NCI-H1105 (cell line): ENCODE results near the gene COA7.

Source experiments
- DNase-seq: peaks from one replicate; lab custom pipeline; 2025; lab: John Stamatoyannopoulos, UW

Gene COA7

DNA sequence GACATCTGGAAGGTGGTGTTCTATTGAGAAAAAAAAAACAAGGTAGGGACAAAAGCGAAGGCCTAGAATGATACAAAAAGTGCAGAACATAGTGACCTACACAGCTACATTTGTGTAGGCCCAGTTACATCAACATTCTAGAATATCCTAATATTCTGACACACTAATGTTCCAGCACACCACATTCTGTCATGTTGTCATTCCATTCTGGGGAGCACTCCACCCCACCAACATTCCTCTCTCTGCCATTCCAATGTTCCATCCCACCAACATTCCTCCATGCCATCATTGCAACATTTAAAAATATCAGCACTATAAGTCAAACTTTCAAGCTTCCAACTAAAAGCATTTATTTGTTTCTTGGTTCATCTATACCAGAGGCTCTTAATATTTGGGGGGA lies 28.5 kb downstream of the COA7 start:
- DNase-seq, result no peak

DNA sequence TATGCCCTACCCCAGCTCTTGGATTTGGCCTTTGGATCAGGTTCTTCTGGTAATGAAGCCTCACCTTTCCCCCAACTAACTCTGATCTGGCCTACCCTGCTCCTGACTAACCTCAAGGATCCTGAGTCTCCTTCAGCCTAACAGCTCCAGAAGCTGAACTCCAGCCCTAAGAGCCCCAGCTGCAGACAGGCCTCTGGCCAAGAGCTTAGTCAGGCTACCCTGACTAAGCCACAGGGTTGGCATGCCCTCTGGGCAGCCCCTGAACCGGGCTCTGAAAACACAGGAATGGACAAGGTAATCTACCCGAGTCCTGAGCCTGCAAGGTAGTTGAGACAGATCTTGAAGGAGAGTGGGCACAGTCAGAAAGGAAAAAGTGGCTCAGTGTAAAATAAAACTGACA lies 29.4 kb downstream of the COA7 start:
- DNase-seq, result no peak

DNA sequence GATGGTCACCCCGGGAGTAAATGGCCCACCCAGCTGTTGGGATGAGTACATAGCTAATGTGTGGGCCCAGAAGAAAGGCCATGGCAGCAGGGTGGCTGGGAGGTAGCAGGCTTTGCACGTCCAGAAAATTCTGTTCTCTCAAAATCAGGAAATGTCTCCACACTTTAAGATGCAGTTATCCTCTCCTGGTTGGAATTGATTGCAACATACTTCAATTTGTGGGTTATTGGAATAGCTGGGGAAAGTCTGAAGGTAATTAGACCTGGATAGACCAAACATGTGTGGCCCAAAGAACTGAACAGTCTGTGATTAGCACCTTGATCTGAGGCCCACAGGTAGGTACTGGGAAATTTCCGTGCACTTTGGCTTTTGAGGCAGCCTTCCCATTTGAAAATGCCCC lies 30.2 kb downstream of the COA7 start:
- no peak for DNase-seq

DNA sequence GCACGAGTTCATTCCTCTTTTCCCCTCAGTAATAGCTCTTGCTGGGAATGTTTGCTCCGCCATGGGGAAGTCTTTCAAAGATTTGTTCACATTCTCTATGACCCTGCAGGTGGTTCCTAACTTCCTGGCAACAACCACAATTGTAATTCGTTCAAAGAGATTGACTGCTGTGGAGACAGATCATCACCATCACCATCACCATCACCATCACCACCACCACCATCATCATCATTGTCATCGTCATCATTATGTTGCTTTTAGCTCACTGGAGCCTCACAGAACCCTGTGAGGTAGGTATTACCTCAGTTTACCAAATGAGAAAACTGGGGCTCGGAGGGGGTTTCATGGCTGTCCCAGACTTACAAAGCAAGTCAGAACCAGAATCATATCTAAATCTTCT lies 30.9 kb downstream of the COA7 start:
- DNase-seq, result no peak

DNA sequence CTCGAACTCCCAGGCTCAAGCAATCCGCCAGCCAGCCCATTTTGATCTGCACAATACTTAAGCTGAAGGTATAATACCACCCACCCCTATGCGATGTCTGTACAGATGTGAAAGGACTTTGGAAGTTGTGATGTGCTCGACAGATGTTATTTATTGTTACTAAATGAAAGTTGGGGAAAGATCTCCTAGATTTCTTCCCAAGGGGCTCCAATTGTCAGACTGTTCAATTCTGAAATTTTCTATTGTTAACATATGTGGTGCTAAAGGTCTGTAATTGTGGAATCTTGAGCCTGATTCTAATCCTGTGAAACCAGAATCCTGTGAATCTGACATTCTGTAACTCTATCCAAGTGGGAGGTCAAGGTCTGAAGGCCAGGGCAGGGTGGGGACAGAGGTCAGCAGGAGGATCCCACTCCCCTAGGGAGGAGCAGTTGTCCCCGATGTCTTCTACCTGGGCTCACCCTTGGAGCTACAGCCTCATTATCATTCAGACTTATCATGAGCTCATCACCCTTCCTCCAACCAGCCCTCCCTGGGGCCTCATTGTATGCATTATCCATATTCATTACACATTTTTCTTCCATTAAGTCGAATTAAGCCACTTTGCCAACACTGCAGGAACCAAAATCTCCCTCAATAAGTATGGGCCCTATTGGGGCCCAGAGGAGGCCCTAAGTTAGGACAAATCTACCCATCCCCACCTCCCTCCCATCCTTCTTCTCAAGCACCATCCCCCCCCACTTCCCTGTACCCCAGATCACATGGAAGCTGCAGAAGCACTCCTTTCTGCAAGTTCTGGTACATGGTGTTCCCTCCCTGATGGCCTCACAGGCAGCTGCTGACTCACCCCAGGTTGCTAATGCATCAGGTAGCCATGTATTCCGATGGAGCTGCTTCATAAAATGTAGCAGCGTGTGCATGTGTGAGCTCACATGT lies 32.9 kb downstream of the COA7 start:
- DNase-seq, result no peak

DNA sequence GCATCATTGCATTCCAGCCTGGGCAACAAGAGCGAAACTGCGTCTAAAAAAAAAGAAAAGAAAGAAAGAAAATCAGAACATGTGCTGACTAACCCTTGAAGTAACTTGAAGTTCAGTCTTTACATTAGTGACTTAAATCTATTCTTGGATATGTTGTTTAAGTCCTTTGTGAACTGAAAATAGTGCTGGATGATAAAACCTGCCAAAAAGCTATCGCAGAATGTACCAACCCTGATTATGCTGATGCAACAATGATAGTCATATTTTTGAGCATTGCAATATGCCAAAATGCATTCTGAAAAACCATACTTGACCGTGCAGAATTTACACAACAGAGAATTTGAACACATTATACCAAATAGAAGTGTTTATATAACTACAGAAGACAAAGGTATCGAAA lies 34.4 kb downstream of the COA7 start:
- no peak for DNase-seq

DNA sequence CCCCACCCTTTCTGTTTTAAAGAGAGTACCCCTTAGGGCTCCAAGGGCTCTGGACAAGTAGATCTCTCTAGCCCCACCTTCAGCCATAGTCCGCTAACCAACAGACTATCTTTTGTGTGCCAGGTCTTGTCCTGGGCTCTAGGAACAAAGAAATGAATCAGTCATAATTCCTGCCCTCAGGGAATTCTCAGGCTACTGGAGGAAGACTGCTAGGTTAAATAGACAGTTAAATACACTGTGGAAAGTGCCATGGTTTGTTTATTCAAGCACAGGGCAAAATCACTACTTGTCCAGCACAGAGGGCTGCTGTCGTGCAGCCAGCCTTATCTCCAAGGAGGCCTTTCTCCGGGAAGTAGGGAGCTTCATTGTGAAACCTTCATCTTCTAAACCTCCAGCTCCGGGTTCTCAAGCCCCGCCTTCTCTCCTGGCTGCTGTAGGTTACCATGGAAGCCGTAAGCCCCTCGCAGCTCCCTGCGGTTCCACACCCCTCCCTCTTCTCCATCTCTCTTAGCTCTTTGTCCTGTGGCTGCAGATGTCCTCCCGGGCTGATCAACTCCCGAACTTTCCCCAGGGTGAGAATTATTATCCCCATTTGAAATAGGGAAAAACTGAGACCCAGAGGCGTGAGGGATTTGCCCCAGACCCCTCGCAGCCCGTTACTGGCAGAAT lies 35.4 kb downstream of the COA7 start:
- DNase-seq, result no peak

DNA sequence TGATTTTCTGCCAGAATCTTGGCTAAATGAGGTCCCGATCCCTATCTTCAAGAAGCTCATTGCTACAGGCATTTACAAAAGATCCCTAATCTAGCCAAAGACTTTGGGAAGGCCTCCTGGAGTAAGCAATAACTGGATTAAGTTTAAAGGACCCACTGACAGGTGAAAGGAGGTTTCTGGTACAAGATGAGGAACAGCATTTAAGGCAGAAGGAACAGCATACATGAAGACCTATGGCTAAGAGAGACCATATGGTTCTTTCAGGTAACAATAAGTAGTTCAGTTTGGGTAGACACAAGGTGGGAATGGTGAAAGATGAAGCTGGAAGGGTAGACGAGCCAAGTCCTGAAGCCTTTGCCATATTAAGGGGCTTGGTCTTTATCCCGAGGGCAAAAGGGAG lies 37.3 kb downstream of the COA7 start:
- DNase-seq, result no peak

DNA sequence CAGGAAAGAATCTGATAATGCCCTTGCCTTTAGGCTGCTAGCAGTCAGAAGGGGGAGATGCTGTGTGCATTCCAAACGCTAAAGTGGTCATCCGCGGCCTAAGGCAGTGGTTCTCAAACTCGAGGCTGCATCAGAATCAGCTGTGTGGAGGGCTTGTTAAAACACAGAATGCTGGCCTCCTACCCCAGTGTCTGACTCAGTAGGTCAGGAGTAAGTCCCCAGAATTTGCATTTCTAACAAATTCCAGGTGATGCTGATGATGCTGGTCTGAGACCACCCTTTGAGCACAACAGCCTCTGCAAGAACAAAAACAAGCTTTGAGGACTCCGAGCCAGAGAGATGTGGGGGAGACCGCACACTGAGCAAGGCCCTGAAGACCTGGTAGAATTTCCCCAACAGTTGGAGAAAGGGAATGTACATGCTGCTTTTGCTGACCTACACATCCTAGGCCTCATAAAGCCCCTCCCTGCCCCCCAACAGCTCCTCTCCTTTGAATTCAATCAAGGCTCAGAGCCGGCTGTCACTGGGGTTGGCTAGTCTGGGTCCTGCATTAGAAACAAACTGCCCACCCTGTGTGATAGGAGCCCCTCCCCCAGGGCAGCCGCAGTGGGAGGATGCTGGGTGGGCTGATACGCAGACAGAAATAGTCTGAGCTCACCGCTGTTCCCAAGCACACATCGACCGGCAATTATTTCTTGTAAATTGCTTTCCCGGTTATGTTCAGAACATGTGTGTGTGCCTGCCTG lies 38.1 kb downstream of the COA7 start:
- DNase-seq, result no peak

DNA sequence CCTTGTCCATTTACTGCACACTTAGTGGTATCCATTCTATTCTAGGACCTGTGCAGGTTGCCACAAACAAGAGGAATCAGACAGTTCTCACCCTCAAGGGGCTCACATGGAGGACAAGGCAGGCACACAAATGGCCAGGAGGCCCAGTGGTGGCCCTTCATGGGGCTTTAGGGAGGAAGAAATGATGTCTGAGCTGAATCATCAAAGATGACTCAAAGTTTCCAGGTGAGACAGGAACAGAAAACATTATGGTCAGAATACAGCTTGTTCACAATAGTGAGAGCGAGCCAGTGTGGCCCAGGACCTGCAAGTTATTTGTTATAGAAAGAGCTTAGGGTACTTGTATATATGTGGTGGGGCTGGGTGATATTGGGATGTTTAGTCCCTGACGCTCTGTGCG lies 38.8 kb downstream of the COA7 start:
- no peak for DNase-seq

DNA sequence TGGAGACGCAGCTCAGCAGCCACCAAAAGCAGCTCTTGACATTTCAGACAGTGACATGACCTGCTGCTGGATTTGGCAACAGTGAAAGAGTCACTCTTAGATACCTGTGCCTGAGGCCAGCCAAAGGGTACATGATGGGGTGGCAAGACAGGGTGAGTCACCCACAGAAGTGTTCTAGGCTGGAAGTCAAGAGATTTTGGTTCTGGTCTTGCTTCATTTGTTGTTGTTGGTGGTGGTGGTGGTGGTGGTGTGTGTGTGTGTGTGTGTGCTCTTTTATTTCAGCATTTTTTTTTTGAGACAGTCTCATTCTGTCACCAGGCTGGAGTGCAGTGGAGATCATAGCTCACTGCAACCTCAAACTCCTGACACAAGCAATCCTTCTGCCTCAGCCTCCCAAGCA lies 39.4 kb downstream of the COA7 start:
- DNase-seq, result no peak

DNA sequence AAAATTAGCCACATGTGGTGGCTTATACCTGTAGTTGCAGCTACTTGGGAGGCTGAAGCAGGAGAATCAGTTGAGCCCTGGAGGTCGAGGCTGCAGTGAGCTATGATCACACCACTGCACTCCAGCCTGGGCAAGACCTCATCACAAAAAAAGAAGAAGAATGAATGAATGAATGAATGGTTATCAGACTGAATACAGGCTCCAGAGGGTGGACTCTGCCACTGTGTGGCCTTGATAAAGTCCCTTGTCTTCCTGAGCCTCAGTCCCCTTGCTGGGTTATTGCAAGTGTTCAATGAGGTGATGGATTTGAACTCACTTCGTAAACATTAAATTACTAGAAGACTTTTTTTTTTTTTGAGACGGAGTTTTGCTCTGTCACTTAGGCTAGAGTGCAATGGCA lies 40.4 kb downstream of the COA7 start:
- no peak for DNase-seq

DNA sequence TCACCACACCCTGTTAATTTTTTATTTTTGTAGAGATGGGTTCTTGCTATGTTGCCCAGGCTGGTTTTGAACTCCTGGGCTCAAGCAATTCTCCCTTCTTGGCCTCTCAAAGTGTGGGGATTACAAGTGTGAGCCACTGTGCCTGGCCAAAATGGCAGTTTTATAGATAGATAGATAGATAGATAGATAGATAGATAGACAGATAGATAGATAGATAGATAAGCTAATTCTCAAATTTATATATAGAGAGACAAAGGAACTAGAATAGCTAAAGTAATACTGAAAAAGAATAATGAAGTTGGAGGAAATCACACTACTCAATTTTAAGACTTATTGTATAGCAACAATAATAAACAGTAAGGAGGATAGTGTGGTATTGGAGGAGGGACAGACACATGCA lies 44.1 kb downstream of the COA7 start:
- DNase-seq, result no peak

DNA sequence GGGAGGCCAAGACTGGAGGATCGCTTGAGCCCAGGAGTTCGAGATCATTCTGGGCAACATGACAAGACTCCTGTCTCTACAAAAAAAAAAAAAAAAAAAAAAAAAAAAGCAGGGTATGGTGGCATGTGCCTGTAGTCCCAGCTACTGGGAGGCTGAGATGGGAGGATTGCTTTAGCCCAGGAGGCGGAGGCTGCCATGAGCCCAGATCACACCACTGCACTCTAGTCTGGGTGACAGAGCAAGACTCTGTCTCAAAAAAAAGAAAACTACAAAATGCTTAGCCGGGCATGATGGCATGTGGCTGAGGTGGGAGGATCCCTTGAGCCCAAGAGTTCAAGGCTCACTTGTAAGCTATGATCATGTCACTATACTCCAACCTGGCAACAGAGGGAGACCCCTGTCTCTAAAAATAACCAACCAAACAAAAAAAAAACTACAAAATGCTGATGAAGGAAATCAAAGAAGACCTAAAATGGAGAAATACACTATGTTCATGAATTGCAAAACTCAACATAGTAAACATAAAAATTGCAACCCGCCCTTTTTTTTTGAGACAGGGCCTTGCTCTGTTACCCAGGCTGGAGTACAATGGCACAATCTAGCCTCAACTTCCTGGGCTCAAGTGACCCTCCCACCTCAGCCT lies 44.8 kb downstream of the COA7 start:
- no peak for DNase-seq

DNA sequence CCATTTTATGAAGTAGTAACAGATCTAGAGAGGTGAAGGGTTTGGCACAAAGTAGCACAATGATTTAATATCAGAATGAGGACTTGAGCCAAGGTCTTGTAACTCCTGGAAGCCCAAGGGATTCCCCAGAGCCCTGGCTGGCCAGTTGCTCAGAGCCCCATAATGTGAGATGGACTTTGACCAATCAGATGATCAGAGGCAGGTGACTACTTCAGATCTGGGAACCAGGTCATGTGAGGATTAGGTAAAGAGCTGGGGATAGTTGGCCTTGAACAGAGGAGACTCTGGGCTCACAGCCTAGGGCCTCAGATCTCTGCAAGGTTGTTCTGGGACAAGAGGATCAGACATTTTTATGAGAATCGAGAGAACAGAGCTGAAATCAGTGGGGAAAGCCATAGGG lies 46.2 kb downstream of the COA7 start:
- DNase-seq, result no peak

DNA sequence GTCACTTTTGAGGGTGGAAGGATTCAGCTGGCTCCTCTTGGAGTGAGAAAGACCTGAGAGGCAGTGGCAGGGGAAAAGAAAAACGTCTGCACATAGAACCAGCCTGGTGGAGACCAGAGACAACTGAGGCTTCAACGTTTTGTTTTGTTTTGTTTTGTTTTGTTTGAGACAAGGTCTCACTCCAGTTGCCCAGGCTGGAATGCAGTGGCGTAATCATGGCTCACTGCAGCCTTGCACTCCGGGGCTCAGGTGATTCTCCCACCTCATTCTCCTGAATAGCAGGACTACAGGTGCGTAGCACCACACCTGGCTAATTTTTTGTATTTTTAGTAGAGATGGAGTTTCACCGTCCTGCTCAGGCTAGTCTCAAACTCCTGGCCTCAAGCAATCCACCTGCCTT lies 52.9 kb downstream of the COA7 start:
- no peak for DNase-seq

DNA sequence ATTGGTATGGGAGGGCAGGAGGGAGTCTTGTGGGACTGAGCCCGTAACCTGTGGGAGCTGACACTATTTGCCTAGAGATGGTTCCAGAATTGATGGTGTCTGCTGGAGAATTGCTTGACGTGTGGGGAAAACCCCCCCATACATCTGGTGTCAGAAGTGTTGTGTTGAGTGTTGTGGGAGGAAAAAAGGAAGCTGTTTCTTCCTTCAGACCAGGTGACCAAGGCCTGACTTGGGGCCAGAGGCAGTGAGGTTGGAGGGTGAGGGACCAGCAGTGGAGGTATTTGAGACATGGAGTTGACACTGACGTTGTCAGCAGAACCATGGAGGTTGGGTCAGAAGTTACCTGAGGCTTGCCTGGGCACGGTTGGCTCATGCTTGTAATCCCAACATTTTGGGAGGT lies 56.8 kb downstream of the COA7 start:
- no peak for DNase-seq

DNA sequence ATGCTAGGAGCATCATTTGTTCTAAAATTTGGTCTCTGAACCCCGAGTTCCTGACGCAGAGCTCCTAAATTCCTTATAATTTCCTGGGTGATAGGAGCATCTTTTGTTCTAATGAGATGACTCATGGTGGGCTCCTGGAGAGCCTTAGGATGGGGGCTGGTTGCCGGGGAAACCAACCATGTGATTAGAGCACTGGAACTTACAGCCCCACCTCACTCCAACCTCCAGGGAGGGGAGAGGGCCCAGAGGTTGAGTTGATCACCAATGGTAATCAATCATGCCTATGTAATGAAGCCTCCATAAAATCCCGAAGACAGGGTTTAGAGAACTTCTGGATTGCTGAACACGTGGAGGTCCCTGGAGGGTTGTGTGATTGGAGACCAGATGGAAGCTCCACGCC lies 57.5 kb downstream of the COA7 start:
- no peak for DNase-seq

DNA sequence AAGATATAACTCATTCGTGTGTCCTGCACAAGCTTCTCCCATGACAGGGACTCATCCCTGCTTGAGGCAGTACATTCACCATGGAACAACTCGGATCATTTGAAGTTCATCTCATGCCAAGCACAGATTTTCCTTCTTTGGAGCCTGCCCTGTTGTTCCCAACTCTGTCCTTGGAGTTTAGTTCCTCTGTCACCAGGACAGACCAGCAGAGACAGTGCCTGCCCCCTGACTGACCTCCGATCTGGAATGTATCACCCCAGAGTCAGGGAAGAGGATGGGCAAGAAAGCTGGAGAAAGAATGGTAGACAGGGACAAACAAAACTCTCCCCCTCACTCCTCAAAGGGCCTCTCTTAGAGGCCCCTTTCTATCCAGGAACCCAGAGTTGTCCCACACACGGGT lies 60.2 kb downstream of the COA7 start:
- DNase-seq, result no peak

DNA sequence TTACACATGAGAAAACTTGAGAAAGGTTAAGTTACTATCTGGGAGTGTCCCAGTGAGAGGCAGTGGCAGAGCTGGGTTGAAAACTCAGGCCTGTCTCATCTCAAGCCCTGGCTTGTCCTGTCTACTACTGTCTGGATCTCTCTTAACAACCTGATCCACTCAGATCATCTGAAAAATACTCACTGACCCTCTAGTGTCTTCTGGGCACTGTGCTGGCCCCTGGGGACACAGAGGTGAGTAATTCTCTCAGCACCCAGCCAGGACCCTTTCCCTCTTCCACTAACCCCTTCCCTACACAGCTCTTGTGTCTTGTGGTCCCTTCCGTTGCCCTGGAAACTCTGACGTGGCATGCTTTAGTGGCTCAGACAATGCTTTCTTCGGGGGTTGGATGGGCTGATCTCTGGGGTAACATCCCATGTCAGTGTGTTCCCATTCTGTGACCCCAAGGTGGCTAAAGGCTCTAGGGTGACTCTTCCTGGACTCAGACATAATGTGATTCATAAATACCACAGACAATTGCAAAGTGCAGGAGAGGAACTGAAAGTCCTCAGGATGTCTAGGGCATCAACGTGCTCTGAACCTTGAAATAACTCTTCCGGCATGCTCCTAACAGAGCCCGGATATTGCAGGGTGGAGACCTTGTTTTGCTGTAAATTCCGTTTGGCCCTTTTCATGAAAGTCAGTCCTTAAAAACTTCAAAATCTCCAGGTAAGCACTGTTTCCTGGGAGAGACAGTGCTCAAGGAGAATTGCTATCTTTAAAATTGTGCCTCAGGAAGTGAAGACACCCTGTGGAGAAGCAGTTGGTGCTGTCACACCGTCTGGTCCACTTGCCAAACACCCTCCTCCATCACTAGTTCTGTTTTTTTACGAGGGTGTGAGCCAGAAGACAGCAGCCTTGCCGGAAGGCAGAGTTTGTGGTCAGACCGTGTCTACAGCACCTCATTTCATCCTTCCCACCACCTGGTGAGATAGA lies 61.1 kb downstream of the COA7 start:
- DNase-seq, result no peak
